ENCODE results near the gene CCDC60.

CCDC60 gene

GRCh38 chr12:119450771-119451170 is 116.2 kb downstream of the CCDC60 start:
- no peak for DNase-seq (ENCODE audit: low spot score)
- TF ChIP-seq, protein P1, sequence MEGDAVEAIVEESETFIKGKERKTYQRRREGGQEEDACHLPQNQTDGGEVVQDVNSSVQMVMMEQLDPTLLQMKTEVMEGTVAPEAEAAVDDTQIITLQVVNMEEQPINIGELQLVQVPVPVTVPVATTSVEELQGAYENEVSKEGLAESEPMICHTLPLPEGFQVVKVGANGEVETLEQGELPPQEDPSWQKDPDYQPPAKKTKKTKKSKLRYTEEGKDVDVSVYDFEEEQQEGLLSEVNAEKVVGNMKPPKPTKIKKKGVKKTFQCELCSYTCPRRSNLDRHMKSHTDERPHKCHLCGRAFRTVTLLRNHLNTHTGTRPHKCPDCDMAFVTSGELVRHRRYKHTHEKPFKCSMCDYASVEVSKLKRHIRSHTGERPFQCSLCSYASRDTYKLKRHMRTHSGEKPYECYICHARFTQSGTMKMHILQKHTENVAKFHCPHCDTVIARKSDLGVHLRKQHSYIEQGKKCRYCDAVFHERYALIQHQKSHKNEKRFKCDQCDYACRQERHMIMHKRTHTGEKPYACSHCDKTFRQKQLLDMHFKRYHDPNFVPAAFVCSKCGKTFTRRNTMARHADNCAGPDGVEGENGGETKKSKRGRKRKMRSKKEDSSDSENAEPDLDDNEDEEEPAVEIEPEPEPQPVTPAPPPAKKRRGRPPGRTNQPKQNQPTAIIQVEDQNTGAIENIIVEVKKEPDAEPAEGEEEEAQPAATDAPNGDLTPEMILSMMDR (IDR thresholded peaks at IDR 0.05; ENCODE audit: extremely low read depth, insufficient read depth, missing control alignments), result no peak
- in situ Hi-C loops (cut with MboI; ENCODE audit: low pct_unique_long_range_greater_than_20kb, low sequenced_read_pairs, unreplicated experiment), result no loop called here

DNA sequence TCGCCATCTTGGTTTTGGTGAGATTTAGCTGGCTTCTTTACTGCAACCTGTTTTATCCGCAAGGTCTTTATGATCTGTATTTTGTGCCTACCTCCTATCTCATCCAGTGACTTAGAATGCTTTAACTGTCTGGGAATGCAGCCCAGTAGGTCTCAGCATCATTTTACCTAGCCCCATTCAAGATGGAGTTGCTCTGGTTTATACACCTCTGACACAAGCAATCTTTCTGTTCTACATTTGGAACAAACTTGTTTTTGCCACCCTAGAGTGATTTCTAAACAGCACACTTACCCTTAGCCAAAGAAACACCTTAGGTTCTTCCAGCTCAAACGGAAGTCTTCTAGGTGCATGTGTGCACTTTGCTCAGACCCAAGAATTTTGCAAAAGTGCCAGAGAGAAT is 122.3 kb downstream of the CCDC60 start:
- in situ Hi-C loops (cut with MboI; ENCODE audit: low pct_unique_long_range_greater_than_20kb, low sequenced_read_pairs, unreplicated experiment), result no loop called here
- TF ChIP-seq, protein P1 (IDR thresholded peaks at IDR 0.05; ENCODE audit: extremely low read depth, insufficient read depth, missing control alignments), result no peak
- no peak for DNase-seq (ENCODE audit: low spot score)

DNA sequence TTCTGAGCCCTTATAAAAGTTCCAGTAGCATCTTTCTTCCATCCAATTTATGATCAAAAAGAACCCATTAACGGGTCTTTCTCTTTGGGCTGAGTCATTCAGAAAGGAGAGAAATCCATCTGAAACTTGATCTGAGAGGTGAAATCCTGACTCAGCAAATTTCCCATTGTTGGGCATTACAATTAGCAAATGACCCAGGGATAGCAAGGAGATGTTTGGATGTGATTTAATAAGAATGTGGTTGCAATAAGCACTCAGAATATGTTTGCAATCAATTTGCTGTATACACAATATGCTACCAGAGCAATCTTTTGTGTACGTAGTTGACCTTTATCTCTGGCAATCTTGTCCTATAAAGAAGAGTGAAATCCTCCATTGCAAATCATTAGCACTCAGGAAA is 122.7 kb downstream of the CCDC60 start:
- in situ Hi-C loops (cut with MboI; ENCODE audit: low pct_unique_long_range_greater_than_20kb, low sequenced_read_pairs, unreplicated experiment), result no loop called here
- DNase-seq (ENCODE audit: low spot score), result no peak
- TF ChIP-seq, protein P1 (IDR thresholded peaks at IDR 0.05; ENCODE audit: extremely low read depth, insufficient read depth, missing control alignments), result no peak

DNA sequence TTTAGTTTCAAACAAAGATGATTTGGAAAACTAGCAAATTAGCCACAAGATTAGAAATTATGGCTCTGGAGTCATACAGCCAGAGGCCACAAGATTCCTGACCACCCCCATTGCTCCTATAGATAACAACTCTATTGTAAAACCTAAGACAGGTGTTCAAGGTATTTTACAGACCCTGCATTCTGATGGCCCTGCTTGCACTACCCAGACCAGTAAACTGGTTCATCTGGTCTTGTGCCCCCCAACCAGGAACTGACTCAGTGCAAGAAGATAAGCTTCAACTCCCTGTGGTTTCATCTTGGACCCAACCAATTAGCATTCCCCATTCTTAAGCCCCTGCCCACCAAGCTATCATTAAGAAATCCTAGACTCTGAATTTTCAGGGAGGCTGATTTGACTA is 125.0 kb downstream of the CCDC60 start:
- no peak for DNase-seq (ENCODE audit: low spot score)
- TF ChIP-seq, protein P1 (IDR thresholded peaks at IDR 0.05; ENCODE audit: extremely low read depth, insufficient read depth, missing control alignments), result no peak
- in situ Hi-C loops (cut with MboI; ENCODE audit: low pct_unique_long_range_greater_than_20kb, low sequenced_read_pairs, unreplicated experiment), result no loop called here

- in situ Hi-C loops (cut with MboI; ENCODE audit: low pct_unique_long_range_greater_than_20kb, low sequenced_read_pairs, unreplicated experiment), result no loop called here
- TF ChIP-seq, protein P1 (IDR thresholded peaks at IDR 0.05; ENCODE audit: extremely low read depth, insufficient read depth, missing control alignments), result no peak
- no peak for DNase-seq (ENCODE audit: low spot score)
Measured at GRCh38 chr12:119460876-119461275, 126.3 kb downstream of the CCDC60 start.

DNA sequence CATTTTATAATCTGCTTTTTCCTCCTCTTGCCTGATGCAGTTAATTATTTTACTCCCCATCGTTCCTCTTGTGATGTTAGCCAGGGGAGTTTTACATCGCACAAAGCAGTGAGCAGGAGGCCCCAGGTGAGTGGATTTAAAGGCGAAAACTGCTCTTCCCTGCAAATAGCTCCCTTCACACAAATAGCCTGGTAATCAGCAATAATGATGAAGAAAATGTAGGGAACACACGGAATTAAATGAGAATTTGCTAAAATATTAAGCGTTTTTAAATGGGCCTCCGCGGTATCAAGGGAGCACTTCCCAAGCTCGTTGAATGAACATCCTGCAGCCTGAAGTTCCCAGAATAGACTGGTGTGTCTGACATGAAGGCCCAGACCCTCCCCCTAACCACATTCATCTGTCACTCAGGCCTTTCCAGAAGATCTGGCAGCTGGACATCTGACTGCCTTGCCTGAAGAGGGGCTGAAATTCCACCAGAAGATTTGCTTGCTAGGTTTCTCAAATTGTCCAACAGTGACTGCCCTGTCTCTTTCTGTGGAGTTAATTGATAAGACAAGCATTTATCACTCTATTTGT is 127.2 kb downstream of the CCDC60 start:
- in situ Hi-C loops (cut with MboI; ENCODE audit: low pct_unique_long_range_greater_than_20kb, low sequenced_read_pairs, unreplicated experiment), result no loop called here
- TF ChIP-seq, protein P1 (IDR thresholded peaks at IDR 0.05; ENCODE audit: extremely low read depth, insufficient read depth, missing control alignments), result no peak
- no peak for DNase-seq (ENCODE audit: low spot score)
